CD4-positive, alpha-beta T cell (primary cell): Measurements from ENCODE around the gene PRKAG1. TPM values are rescaled to one million over a fixed set of nuclear protein-coding genes. Genes with fewer than 3 reads are reported as not detected.
A peak's percentile ranks its signal among the peaks of the same experiment; 100 is the strongest.

ENCODE experiments used
- ATAC-seq: fragments of 200-7000 bp; cut with Tn5 transposase; one replicate; pipeline ENCODE4 v1.10.0; 2022; ENCODE audit warnings: mild to moderate bottlenecking; ENCODE audit not compliant: poor library complexity
- CTCF ChIA-PET: fragments of 350-600 bp; sonication (Branson Sonifier 250); formaldehyde crosslinking; loops from one replicate; lab custom pipeline; 2021; ENCODE audit warnings: antibody characterized with exemption, inconsistent platforms; lab: Charles Lee
- POLR2A ChIA-PET: fragments of 350-600 bp; sonication (Branson Sonifier 250); formaldehyde crosslinking; loops from one replicate; lab custom pipeline; 2021; ENCODE audit warnings: antibody characterized with exemption, inconsistent platforms; lab: Charles Lee
- DNase-seq, 14 experiments: peaks; one replicate each; pipeline ENCODE4 v3.0.0-alpha.2; 2013 to 2020; ENCODE audit warnings: mixed read lengths in 2 of 14
- H3K27ac ChIP-seq, 2 donors: one replicate each; pipeline versions ENCODE4 v1.5.1 to v1.7.0; 2013; ENCODE audit warnings: low read length in 2 of 2, low read depth in 1 of 2, mild to moderate bottlenecking in 1 of 2
- H3K27me3 ChIP-seq, 2 experiments: 1 replicate in 1 of 2; 2 replicates in 1 of 2; pipeline versions ENCODE4 v1.6.1 to v1.7.0; 2013; ENCODE audit warnings: low read length in 2 of 2, control low read depth in 1 of 2, mild to moderate bottlenecking in 1 of 2, moderate library complexity in 1 of 2; ENCODE audit not compliant: insufficient read depth in 2 of 2, control insufficient read depth in 1 of 2
- H3K36me3 ChIP-seq: one replicate; pipeline ENCODE4 v1.6.1; 2013; ENCODE audit warnings: low read length, control low read depth; ENCODE audit not compliant: insufficient read depth
- H3K4me1 ChIP-seq: one replicate; pipeline ENCODE4 v1.6.1; 2013; ENCODE audit warnings: low read length, control low read depth; ENCODE audit not compliant: insufficient read depth
- H3K4me3 ChIP-seq: one replicate; pipeline ENCODE4 v1.5.1; 2013; ENCODE audit warnings: mild to moderate bottlenecking, low read length, moderate library complexity
- H3K9me3 ChIP-seq, 2 experiments: 1 replicate in 1 of 2; 2 replicates in 1 of 2; pipeline versions ENCODE4 v1.6.1 to v1.7.0; 2013; ENCODE audit warnings: low read length in 2 of 2, mild to moderate bottlenecking in 2 of 2, control low read depth in 1 of 2, moderate library complexity in 1 of 2; ENCODE audit not compliant: control insufficient read depth in 1 of 2, insufficient read depth in 1 of 2
- H3K27ac Mint-ChIP-seq: one replicate; pipeline ENCODE4 v1.8.0; 2020; ENCODE audit warnings: mixed read lengths
- H3K27me3 Mint-ChIP-seq: one replicate; pipeline ENCODE4 v1.8.0; 2021; ENCODE audit warnings: mixed read lengths
- H3K36me3 Mint-ChIP-seq: one replicate; pipeline ENCODE4 v1.8.0; 2021; ENCODE audit warnings: low read depth, mixed read lengths
- H3K4me1 Mint-ChIP-seq: one replicate; pipeline ENCODE4 v1.8.0; 2021; ENCODE audit warnings: low read depth, mixed read lengths
- H3K4me3 Mint-ChIP-seq: one replicate; pipeline ENCODE4 v1.8.0; 2020; ENCODE audit warnings: mild to moderate bottlenecking, mixed read lengths
- H3K9me3 Mint-ChIP-seq: one replicate; pipeline ENCODE4 v1.8.0; 2020; ENCODE audit warnings: mixed read lengths
- CTCF ChIP-seq: fragments of 200-600 bp; IDR thresholded peaks from one replicate; pipeline ENCODE4 v1.8.0; 2022; ENCODE audit warnings: antibody characterized with exemption, mild to moderate bottlenecking
- intact Hi-C, 2 experiments: fragments of 100-400 bp; cut with DNase I in 1 of 2; cut with micrococcal nuclease in 1 of 2; formaldehyde crosslinking; loops; one replicate each; pipeline versions ENCODE4 v1.15.1 to v1.9.0; 2023 to 2025; cut with DNase I, micrococcal nuclease
- total RNA-seq, 174 experiments: library from RNA in 2 of 174; stranded (reverse) in 2 of 174; gene quantifications; one replicate each; pipeline ENCODE4 v1.2.3 and lab custom pipeline; 2021 to 2026

The PRKAG1 gene
- total RNA-seq, 2 experiments from 2014 or later = 34.6 to 38.2 TPM

- CTCF ChIA-PET = interaction anchor here (2.8 kb wide), 1 partner anchor 12 kb away, joined by 9 read pairs; no protein-coding TSS in a partner anchor
- peaks cover 75% of the 10 kb centered on the region for H3K36me3 Mint-ChIP-seq
- H3K27me3 ChIP-seq = no peaks in the 10 kb centered on the region
Measured at GRCh38 chr12:49031573-49032161, 13.1 kb upstream of the PRKAG1 start.

GRCh38 chr12:49030714-49031572 lies 12.4 kb upstream of the PRKAG1 start:
- Histone ChIP-seq H3K27me3 (no peaks in the 10 kb centered on the region), H3K27ac (no peak overlapping the region), H3K4me1 (no peaks in the 10 kb centered on the region), H3K36me3 (peaks cover 86% of the 10 kb centered on the region), H3K4me3 (no peak overlapping the region), H3K9me3 (no peaks in the 10 kb centered on the region)
- DNase-seq (peak in 1 of 14 experiments; percentile 30), ATAC-seq (no peak)
- ChIA-PET POLR2A (interaction anchor here (0.6 to 0.7 kb wide), 2 partner anchors 127 to 1211 kb away, joined by 3 read pairs; a partner anchor contains a TSS), CTCF (interaction anchor here (1.1 to 2.8 kb wide), 2 partner anchors 13 to 61 kb away, joined by 3 to 9 read pairs; no protein-coding TSS in a partner anchor)
- intact Hi-C loops = no loop called here
- no peak for TF ChIP-seq CTCF
- H3K4me3 Mint-ChIP-seq = no peak overlapping the region
- no peaks in the 10 kb centered on the region for H3K27me3 Mint-ChIP-seq
- H3K36me3 Mint-ChIP-seq = peaks cover 76% of the 10 kb centered on the region
- no peaks in the 10 kb centered on the region for H3K4me1 Mint-ChIP-seq
- H3K27ac Mint-ChIP-seq = no peak overlapping the region
- H3K9me3 Mint-ChIP-seq = no peaks in the 10 kb centered on the region

More at GRCh38 chr12:49031573-49032161, 13.1 kb upstream of the PRKAG1 start:
- Mint-ChIP-seq H3K4me3 (no peak overlapping the region), H3K9me3 (no peaks in the 10 kb centered on the region), H3K27ac (no peak overlapping the region), H3K4me1 (no peaks in the 10 kb centered on the region), H3K27me3 (no peaks in the 10 kb centered on the region)
- no peak for TF ChIP-seq CTCF
- Histone ChIP-seq H3K36me3 (peaks cover 79% of the 10 kb centered on the region), H3K4me1 (no peaks in the 10 kb centered on the region), H3K4me3 (no peak overlapping the region), H3K9me3 (no peaks in the 10 kb centered on the region), H3K27ac (no peak overlapping the region)
- ATAC-seq (no peak), DNase-seq (peak in 2 of 14 experiments; percentile 14 to 20)
- intact Hi-C loops = no loop called here
- POLR2A ChIA-PET = interaction anchor here (0.7 kb wide), 1 partner anchor 128 kb away, joined by 3 read pairs; a partner anchor contains a TSS

GRCh38 chr12:49030119-49030518 lies 11.5 kb upstream of the PRKAG1 start:
- POLR2A ChIA-PET = interaction anchor here (0.6 to 0.9 kb wide), 2 partner anchors 10 to 1212 kb away, joined by 3 to 4 read pairs; no protein-coding TSS in a partner anchor
- H3K27ac ChIP-seq = no peak overlapping the region
- no peaks in the 10 kb centered on the region for H3K9me3 Mint-ChIP-seq
- no peaks in the 10 kb centered on the region for H3K27me3 ChIP-seq
- no peaks in the 10 kb centered on the region for H3K27me3 Mint-ChIP-seq
- peaks cover 76% of the 10 kb centered on the region for H3K36me3 Mint-ChIP-seq
- CTCF ChIA-PET = interaction anchor here (0.8 to 2.8 kb wide), 3 partner anchors 10 to 62 kb away, joined by 3 to 9 read pairs (median 3); no protein-coding TSS in a partner anchor
- H3K27ac Mint-ChIP-seq = no peak overlapping the region
- no peaks in the 10 kb centered on the region for H3K4me1 ChIP-seq
- H3K4me3 ChIP-seq = no peak overlapping the region
- no peaks in the 10 kb centered on the region for H3K9me3 ChIP-seq
- intact Hi-C loops = no loop called here
- H3K36me3 ChIP-seq = peaks cover 91% of the 10 kb centered on the region
- TF ChIP-seq CTCF = no peak
- no peak for ATAC-seq
- H3K4me3 Mint-ChIP-seq = no peak overlapping the region
- DNase-seq = no peak
- H3K4me1 Mint-ChIP-seq = no peaks in the 10 kb centered on the region
